A673 (cell line): ENCODE results near the gene GIGYF2.

ENCODE experiments used
- CTCF ChIP-seq: fragments of 300-800, 200-600 bp; sonication (generic); conservative IDR thresholded peaks from 2 replicates; pipeline ENCODE4 v1.5.1; 2017; ENCODE audit warnings: low read depth, mild to moderate bottlenecking, antibody characterized with exemption, low read length, moderate library complexity, mixed read lengths
- EZH2 ChIP-seq: fragments of 200-600 bp; sonication (generic); IDR thresholded peaks from 2 replicates; pipeline ENCODE4 v1.6.1; 2017; ENCODE audit warnings: borderline replicate concordance, low read depth, mild to moderate bottlenecking, mixed read lengths, antibody characterized with exemption, low read length; ENCODE audit not compliant: poor library complexity, severe bottlenecking

- TF ChIP-seq CTCF (no peak), EZH2 (no peak)
Measured at GRCh38 chr2:232767866-232768265, 70.7 kb downstream of the GIGYF2 start.
